ENCODE measurements around the gene SCAMP2. TPM values are rescaled to one million over a fixed set of nuclear protein-coding genes. Genes with fewer than 3 reads are reported as not detected.

Gene SCAMP2
- total RNA-seq, 1 experiment from 2014 or later, result 50.2 TPM

- H2BK5ac ChIP-seq (ENCODE audit: insufficient read length, low read length), result no peak overlapping the region
- Mint-ChIP-seq H3K4me1 (peaks cover 0 to 6% of the 10 kb centered on the region in 2 experiments; a peak in 2 of 4 replicates), H3K4me3 (no peak overlapping the region), H3K27me3 (ENCODE audit: low read depth) (no peaks in the 10 kb centered on the region), H3K27ac (peak overlapping the region; percentile 23 to 83 (median 53); a peak in 5 of 7 replicates), H3K9me3 (peaks cover 4% of the 10 kb centered on the region in 2 experiments; a peak in 3 of 5 replicates), H3K36me3 (ENCODE audit: insufficient read depth in 1 of 3, low read depth in 3 of 3) (peaks cover 8 to 26% (median 17%) of the 10 kb centered on the region in 3 experiments)
- H3K79me1 ChIP-seq (ENCODE audit: insufficient read depth, low read depth, low read length, poor library complexity, severe bottlenecking), result no peaks in the 10 kb centered on the region
- H4K8ac ChIP-seq (replicated peaks; ENCODE audit: insufficient read length, low read depth, low read length), result no peak overlapping the region
- H3K14ac ChIP-seq (ENCODE audit: insufficient read depth, low read length), result no peak overlapping the region
- no peak overlapping the region for H3K56ac ChIP-seq (ENCODE audit: insufficient read length, low read depth, low read length)
- no CpG with 5 or more reads among the region's 2 CpGs for WGBS (ENCODE audit: extremely low coverage, insufficient read length, low lambda C conversion rate)
- H4K20me1 ChIP-seq (ENCODE audit: control insufficient read depth, insufficient read depth, insufficient read length), result peaks cover 3% of the 10 kb centered on the region
- no peaks in the 10 kb centered on the region for H3K27me3 ChIP-seq (ENCODE audit: insufficient read depth, low read length)
- H2BK15ac ChIP-seq (ENCODE audit: low read depth, low read length), result no peak overlapping the region
- no peak overlapping the region for H3K18ac ChIP-seq (ENCODE audit: insufficient read length, low read depth, low read length)
- no peak for TF ChIP-seq CTCF (conservative IDR thresholded peaks at IDR 0.05)
- no peaks in the 10 kb centered on the region for H3K23me2 ChIP-seq (ENCODE audit: insufficient read length, low read depth, low read length, poor library complexity, severe bottlenecking)
- no peak overlapping the region for H4K91ac ChIP-seq (ENCODE audit: insufficient read length, low read depth, low read length)
- DNase-seq, result no peak
- no peak overlapping the region for H2AFZ ChIP-seq (ENCODE audit: low read length)
- H3T11ph ChIP-seq (ENCODE audit: low read length), result no peak overlapping the region
- H3K27ac ChIP-seq (ENCODE audit: insufficient read length, low read depth, low read length), result no peak overlapping the region
- H2BK12ac ChIP-seq (ENCODE audit: insufficient read length, low read depth, low read length), result no peak overlapping the region
- no peak overlapping the region for H2BK20ac ChIP-seq (ENCODE audit: low read depth, low read length, poor library complexity, severe bottlenecking)
- H3K23ac ChIP-seq (ENCODE audit: insufficient read length, low read depth, low read length), result no peak overlapping the region
- H3K4me1 ChIP-seq (ENCODE audit: insufficient read depth, low read length), result no peaks in the 10 kb centered on the region
- no peak overlapping the region for H2BK120ac ChIP-seq (ENCODE audit: low read depth, low read length, poor library complexity, severe bottlenecking)
- H2AK5ac ChIP-seq (ENCODE audit: insufficient read length, low read length), result no peak overlapping the region
- peaks cover 13% of the 10 kb centered on the region; the same call in 1 of the 2 replicates for H3K79me2 ChIP-seq (ENCODE audit: insufficient read depth, low read length)
- H3K4ac ChIP-seq (ENCODE audit: low read depth, low read length), result no peak overlapping the region
- no peak overlapping the region for H3K4me2 ChIP-seq (ENCODE audit: insufficient read depth, insufficient read length, low read length)
- H3K9me3 ChIP-seq (ENCODE audit: control insufficient read depth, low read depth, low read length), result no peaks in the 10 kb centered on the region
- no peak overlapping the region for H4K5ac ChIP-seq (ENCODE audit: insufficient read length, low read depth, low read length)
- H3K9ac ChIP-seq (ENCODE audit: extremely low read depth, insufficient read length, low read length), result no peak overlapping the region
Observed at GRCh38 chr15:74865316-74865715, 7.8 kb downstream of the SCAMP2 start.
